Fibroblast of upper back skin (primary cell): ENCODE data around the gene PRDX5.

Source experiments
- DNase-seq: peaks from one replicate; pipeline ENCODE4 v3.0.0-alpha.2; 2013

The PRDX5 gene

DNA sequence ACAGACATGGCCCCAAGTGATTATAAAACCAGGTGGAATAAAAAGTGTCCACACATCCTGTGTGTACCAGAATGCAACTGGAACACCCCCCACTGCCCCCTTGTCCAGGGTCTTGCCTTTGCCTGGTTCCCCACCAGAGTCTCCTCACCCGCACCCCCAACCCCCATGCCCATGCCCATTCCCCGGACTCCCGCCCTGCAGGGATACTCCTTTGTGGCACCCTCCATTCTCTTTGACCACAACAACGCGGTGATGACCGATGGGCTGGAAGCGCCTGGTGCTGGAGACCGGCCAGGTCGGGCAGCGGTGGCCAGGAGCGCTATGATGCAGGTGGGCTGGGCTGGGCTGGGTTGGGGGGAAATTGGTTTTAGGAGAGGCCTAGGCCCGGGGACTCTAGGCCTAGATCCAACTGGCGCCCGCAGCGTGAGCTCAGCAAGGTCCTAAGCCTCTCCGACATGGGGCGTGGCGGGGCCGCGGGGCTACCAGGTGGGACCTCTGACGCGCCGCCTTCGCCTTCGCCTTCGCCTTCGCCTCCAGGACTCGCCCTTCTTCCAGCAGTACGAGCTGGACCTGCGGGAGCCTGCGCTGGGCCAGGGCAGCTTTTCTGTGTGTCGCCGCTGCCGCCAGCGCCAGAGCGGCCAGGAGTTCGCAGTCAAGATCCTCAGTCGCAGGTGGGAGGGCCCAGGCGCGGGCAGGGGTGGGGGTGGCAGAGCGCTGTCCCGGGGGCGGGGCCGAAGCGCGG is 50.2 kb downstream of the PRDX5 start:
- no peak for DNase-seq

DNA sequence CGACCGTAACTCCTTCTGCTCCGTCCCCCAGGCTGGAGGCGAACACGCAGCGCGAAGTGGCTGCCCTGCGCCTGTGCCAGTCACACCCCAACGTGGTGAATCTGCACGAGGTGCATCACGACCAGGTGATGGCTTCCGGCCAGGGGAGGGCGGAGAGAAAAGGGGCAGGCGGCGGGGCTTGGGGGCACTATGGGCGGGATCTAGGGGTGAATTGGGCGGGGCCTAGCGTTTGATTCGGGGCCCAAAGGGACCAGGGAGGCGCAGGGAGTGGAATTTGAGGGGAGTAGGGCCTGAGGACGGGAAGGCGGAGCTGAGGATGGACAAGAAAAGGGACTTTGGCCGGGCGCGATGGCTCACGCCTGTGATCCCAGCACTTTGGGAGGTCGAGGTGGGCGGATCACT is 50.8 kb downstream of the PRDX5 start:
- no peak for DNase-seq

DNA sequence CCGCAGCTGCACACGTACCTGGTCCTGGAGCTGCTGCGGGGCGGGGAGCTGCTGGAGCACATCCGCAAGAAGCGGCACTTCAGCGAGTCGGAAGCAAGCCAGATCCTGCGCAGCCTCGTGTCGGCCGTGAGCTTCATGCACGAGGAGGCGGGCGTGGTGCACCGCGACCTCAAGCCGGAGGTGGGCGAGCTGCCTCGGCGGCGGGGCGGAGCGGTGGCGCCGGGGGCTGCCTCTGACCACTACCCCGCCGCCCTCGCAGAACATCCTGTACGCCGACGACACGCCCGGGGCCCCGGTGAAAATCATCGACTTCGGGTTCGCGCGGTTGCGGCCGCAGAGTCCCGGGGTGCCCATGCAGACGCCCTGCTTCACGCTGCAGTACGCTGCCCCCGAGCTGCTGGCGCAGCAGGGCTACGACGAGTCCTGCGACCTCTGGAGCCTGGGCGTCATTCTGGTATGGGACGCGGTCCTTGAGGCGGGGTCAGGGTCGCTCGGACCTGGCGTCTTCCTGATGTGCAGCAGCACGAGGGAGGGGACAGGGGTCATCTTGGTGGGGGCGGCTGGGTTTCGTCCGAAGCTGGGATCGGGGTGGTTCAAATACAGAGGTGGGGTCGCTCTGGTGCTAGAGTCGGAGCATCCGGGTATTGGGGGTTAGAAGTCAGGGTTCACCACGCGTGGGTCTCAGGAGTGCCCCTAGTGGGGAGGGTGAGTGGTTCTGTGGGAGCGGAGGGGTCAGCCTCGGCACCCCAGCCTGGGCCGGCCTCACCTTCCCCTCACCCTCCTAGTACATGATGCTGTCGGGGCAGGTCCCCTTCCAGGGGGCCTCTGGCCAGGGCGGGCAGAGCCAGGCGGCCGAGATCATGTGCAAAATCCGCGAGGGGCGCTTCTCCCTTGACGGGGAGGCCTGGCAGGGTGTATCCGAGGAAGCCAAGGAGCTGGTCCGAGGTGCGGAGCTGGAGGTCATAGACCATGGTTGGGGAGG is 51.8 kb downstream of the PRDX5 start:
- no peak for DNase-seq

- no peak for DNase-seq
These were observed 53.3 kb downstream of the PRDX5 start for GRCh38 chr11:64371201-64371600.
